EL (cell line): Measurements from ENCODE around the gene NRP2.

ENCODE experiments used
- DNase-seq: peaks from one replicate; pipeline ENCODE4 v3.0.0-alpha.2; 2016

Gene NRP2

GRCh38 chr2:205682239-205682970, at the start of gene NRP2:
Gene NRP2 (plus strand): TSS chr2:205682501. CDS start chr2:205683291, 790 bp downstream.
- peak; percentile 87 for DNase-seq

DNA sequence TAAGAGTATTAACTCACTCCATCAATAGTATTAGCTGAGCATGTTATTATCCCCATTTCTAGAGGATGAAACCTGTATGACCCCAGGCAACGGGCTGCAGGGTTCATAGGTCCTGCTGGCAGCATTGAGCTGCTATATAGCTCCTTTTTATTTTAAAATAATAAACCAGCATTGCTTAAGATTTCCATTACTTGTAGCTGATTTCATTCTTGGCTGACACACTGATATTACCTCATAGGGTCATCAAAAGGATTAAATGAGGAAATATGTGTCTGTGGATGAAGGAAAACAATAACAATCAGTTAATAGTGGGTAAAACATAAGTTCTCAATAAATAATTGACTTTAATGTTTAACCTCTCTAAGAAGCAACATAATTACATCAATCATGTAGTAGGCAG, 48.3 kb upstream of the NRP2 start:
- DNase-seq: no peak

DNA sequence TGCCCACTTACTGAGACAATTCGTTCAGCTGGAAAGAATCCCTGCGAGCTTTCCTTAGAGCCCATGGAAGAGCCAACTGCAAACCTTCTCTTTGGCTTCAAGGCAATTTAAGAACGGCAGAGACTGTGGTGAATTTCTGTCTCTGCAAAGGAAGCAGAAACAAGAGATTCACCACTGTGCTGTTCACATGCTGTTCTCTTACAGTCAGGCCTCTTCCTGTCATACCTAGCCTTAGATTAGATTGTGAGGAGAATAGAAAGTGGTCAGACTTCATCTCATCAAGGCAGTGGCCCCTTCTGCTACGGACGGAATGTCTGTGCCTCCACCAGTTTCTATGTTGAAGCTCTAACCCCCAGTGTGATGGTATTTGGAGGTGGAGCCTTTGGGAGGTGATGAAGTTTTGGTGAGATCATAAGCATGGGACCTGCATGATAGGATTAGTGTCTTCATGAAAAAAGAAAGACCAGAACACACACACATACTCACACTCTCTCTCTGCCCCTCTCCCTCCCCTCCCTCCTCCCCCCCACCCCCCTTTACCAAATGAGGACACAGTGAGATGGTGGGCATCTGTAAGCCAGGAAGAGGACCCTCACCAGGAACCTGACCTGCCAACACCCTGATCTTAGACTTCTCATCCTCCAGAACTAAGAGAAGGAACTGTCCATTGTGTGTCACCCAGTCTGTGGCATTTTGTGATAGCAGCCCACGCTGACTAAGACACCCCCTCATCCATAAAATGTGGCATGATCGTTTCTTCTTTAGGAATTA, 45.6 kb upstream of the NRP2 start:
- no peak for DNase-seq

DNA sequence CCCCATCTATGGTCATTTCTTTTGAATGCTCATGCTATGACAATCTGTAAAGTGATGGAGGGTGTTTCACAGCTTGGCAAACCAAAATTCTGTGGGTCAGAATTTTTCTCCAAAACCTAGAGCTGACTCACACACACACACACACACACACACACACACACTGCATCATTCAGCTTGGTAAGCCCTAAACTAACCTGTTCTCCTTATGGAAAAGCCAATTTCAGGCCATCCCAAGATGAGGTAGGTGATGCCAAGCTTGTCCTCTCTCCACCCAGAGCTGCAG, 45.0 kb upstream of the NRP2 start:
- no peak for DNase-seq

DNA sequence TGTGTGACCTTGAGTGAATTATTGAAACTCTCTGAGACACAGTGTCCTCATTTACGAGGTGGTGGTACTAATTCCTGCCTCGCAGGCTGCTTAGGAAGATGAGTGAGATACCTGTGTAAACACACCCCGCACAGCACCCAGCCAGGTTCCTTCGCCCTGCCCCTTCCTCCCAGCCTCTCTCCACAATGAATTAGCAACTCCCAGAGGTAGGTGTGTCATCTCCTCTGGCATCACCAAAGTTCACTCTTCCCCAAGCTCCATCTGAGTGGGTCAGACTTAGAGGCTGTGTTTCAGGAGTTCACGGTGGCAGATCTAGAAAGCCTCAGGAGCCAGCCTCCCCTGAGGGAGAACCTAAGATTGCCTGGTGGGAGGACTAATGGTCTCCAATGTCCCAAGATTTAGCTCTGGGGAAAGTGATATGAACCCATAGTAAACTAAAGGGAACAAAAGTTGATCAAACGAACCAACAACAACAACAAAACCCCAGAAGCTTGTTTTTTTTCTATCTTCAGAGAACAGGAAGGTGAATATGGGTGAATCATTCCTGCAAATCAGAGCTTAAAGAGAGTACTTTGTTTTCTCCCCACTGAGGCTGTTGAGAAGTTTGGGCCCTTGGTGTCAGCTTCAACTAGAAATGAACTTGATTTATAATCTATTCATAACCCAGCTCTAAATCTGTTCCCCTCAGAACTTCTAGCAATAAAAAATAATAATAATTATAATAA, 44.4 kb upstream of the NRP2 start:
- DNase-seq: no peak

- DNase-seq: no peak
Measured at GRCh38 chr2:205640716-205641115, 41.6 kb upstream of the NRP2 start.

DNA sequence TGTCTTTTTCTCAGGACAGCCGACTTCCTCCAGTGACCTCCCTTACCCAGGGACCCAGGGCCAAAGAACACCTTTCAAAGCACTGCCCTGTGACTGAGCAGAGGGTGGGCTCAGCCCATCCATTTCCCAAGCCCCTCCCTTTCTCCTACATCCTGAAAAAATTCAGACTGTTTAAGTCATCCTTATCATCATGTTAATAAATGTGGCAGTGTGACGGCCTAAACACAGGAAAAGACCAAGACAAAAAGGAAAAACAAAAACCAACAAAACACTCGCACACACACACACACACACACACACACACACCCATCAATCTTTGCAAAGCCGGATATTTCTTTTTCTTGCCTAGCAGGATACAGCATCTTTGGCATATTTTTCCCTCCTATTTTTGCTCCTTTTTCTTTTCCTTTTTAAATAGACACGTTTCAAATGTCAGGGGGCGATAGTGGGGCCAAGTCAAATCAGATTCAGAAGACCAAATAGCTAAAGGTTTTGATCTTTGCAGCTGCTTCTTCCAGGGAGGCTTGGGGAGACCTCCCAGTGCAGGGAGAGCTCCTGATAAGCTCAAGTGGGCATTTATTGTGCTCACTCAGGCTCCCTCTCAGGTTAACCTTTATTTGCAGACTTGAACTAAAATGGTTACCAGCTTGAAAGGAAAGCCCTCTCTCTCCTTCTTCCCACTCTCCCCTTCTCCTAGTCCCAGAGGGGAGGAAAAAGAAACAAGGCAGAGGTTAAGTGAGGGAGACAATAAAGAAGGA, 39.5 kb upstream of the NRP2 start:
- no peak for DNase-seq

DNA sequence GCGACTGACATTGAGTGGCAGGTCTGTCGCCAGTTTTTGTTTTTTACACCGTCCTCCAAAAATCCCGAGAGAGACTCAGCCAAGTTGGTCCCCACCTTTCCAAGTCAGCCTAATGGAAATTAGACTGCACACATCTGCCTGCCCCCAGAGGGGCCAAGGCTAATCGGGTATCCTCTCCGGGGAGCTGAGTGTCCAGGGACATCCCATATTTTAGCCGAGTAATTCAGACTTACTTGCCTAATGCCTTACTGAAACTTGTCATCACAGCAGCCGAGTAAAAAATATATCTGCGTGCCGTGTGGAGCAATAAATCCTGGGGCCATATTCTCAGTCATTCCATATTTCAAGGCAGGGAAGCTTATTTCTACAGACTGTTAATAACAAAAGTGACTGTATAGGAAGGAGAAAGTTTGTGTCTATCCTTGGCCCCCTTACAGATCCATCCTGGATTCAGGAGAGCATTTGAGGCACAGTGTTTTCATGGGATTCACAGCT, 38.9 kb upstream of the NRP2 start:
- no peak for DNase-seq

- DNase-seq: no peak
Measured at GRCh38 chr2:205644018-205644417, 38.3 kb upstream of the NRP2 start.

- DNase-seq: no peak
Measured at GRCh38 chr2:205646680-205647079, 35.6 kb upstream of the NRP2 start.

GRCh38 chr2:205650450-205650849, 31.9 kb upstream of the NRP2 start:
- peak; percentile 81 for DNase-seq

DNA sequence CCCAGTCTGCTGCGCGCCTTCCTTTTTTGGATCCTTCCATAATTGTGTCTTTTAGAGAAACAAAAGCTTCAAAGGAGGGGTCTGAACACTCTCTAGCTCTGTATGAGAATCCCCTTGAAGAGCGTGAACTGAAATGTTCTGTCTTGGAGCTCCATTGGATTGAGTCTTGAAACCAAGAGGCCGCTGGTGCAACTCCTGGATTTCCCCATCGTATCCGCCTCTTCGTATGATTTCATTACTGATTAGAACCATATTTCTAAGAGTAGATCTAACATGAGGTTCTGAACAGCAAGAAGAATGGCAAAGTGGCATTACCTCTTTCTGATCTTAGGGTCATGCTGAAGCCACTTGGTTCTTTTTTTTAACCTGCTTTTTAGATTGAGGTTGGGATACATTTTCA, 31.4 kb upstream of the NRP2 start:
- no peak for DNase-seq

- DNase-seq: no peak
Measured at GRCh38 chr2:205651719-205652118, 30.6 kb upstream of the NRP2 start.

DNA sequence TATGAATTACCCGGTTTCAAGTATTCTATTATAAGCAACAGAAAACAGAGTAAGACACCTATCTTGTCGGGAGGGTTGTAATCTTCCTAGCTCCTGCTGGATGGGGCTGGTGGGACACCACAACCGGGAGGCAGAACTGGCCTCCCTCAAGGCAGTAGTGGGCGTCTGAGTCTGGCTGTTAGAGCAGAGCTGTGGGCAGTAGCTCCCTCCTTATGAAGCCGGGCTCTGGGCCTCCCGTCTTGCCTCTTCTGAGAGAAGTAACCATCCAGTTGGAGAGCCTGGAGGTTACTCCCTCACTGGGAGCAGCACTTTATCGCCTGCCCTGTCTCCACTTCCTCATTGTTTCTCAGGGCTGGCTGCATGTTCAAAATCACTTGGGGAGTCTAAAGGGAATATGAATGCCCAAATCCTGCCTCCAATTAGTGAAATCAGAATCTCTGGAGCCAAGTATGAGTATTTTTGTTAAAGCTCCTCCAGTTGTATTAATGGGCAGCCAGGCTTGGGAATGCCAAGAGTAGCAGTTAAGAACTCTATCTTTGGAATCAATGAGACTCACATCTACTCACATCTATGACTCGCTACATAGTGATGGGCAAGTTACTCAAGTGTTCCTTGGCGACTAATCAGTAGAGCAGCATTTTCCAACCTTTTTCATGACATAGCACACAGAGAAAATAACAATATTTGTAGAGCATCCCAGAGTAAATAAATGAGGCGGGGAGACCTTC, 27.3 kb upstream of the NRP2 start:
- peak; percentile 79 for DNase-seq

DNA sequence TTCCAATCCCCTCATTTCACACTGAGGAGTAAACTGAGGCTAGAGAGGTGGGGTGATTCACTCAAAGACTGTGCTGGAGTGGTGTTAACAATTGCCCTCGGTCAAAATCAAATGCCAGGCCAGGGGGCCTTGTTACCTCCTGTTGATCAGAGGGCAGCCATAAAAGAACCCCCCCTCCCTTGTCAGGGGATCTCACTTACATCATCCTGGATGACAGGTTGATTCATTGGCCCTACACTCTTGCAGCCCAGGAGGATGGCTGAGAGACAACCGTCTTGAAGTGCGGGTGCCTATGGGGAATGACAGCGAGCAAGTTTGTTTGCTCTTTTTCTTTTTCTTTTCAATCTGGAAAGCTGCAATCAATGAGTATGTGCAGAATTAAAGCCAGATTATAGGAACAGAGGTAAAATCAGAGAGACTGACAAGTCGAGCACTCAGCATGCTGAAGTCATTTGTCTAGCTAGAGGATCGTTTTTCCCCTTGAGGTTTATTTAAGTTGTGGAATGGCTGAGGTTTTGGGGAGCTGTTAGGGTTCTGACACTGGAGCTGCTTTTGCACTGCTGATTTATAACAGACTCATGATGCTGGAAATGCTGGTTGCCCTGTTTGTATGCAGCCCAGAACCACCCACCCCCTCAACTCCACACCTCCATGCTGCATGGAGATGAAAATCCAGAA, 26.4 kb upstream of the NRP2 start:
- DNase-seq: no peak

- DNase-seq: no peak
Measured at GRCh38 chr2:205656461-205656860, 25.8 kb upstream of the NRP2 start.

- DNase-seq: no peak
Measured at GRCh38 chr2:205656941-205657340, 25.4 kb upstream of the NRP2 start.

DNA sequence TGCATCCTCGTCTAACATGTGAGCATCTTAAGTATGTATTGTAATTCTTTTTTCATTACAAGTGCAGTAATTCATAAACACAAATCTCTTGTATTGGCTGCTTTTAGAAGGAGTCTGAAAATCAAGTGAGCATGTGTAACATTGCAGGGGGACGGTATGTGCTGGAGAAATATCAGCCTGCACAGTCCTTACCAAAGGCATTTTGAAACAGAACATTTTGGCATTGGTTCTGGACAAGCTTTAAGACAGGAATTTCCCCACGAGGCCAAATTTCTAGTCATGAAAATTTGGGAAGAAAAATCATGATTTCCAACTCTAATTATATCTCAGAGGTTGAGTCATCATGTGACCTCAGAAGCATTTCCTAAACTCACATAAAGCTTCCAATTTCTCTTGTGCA, 24.7 kb upstream of the NRP2 start:
- DNase-seq: peak; percentile 49

GRCh38 chr2:205658068-205658467, 24.2 kb upstream of the NRP2 start:
- no peak for DNase-seq

DNA sequence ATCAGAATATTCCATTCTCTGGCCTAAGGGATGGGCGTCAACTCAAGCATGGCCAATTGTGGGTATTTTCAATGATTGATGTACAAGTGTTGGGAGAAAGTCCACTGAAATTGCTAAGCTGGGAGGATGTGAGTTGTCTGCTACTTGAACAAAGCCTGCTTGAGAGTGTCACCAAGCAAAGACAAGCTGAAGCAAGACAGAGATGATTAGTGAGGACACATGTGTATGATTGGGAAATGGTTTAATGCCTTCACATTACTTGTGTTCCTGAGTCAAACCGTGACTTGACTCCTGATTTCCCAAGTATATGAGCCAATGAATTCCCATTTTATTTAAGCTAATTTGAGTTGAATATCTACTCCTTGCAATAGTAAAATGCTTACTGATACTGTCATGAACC, 23.7 kb upstream of the NRP2 start:
- no peak for DNase-seq

DNA sequence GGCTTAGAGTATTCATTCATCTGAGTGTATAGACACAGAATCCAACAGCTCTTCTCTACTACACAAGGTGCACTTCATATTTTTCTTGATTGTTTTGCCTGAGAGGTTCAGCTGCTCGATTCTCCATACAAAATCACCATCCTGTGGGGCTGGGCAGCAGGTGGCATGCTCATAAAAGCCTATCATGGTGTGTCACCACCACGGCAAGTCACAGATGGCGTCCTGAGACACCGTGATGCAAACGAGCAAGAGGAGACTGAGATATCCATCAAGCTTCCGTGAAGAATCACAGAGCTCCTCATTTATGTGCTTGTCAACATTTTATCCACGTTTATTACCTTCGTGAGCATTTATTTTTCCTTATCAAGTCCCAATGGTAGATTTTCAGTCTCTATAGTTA, 22.4 kb upstream of the NRP2 start:
- DNase-seq: no peak
